K562 (cell line): ENCODE results near the gene YAF2. TPM values are rescaled to one million over a fixed set of nuclear protein-coding genes. Genes with fewer than 3 reads are reported as not detected.

Experiments
- ATAC-seq: fragments of 200-7000 bp; cut with Tn5 transposase; 3 replicates; pipeline ENCODE4 v1.9.1; 2020; ENCODE audit warnings: moderate library complexity
- BruUV-seq: library from RNA; stranded (reverse); fragments of 400-500 nt; replicated peaks from 2 replicates; lab custom pipeline; 2021; lab: Mats Ljungman, UMichigan
- CTCF ChIA-PET: fragments of 300-600 bp; formaldehyde crosslinking; extraction: SDS; loops from one replicate; lab custom pipeline; 2021; ENCODE audit warnings: low intra/inter-chr PET ratio; lab: Yijun Ruan, JAX
- POLR2A ChIA-PET: fragments of 300-600, 350-650 bp; sonication (Branson Sonifier 250); formaldehyde crosslinking; extraction: SDS; loops from one replicate; lab custom pipeline; 2021; ENCODE audit warnings: antibody characterized with exemption, inconsistent platforms; lab: Yijun Ruan, JAX
- DNase-seq, 4 experiments: peaks; one replicate each; pipeline versions ENCODE4 v3.0.0 to v3.0.0-alpha.2; 2011 to 2018; ENCODE audit warnings: low spot score in 3 of 4, mixed read lengths in 3 of 4; ENCODE audit errors: extremely low read depth in 1 of 4
- FAIRE-seq: peaks from 2 replicates; lab custom pipeline; 2011; peaks lifted over from hg19 to GRCh38; lab: Jason Lieb, UNC
- H2AFZ ChIP-seq: 2 replicates; pipeline ENCODE4 v1.6.0; 2011; ENCODE audit warnings: low read depth, low read length, control low read depth, inconsistent platforms
- H3K27ac ChIP-seq: fragments of 200-600 bp; 3 replicates; pipeline ENCODE4 v1.8.0; 2011; ENCODE audit warnings: low read depth, mild to moderate bottlenecking, control low read depth, inconsistent platforms, low read length, moderate library complexity, mixed read lengths; ENCODE audit errors: extremely low read depth
- H3K27me3 ChIP-seq, 2 experiments: fragments of 300-600 bp in 1 of 2; 2 replicates in 1 of 2; 3 replicates in 1 of 2; pipeline versions ENCODE4 v1.6.0 to v1.8.0; 2011; ENCODE audit warnings: inconsistent platforms in 2 of 2, low read length in 2 of 2, mild to moderate bottlenecking in 1 of 2, mixed read lengths in 1 of 2, moderate library complexity in 1 of 2; ENCODE audit not compliant: control insufficient read depth in 2 of 2, insufficient read depth in 2 of 2
- H3K36me3 ChIP-seq: fragments of 300-600 bp; 3 replicates; pipeline ENCODE4 v1.8.0; 2011; ENCODE audit warnings: mild to moderate bottlenecking, low read length, inconsistent platforms; ENCODE audit not compliant: control insufficient read depth, insufficient read depth
- H3K4me1 ChIP-seq, 2 experiments: fragments of 200-600 bp in 1 of 2; replicated peaks in 1 of 2; 2 replicates in 1 of 2; 3 replicates in 1 of 2; pipeline versions ENCODE4 v1.5.1 to v1.8.0; 2011; ENCODE audit warnings: inconsistent platforms in 2 of 2, low read length in 2 of 2, mild to moderate bottlenecking in 1 of 2, mixed read lengths in 1 of 2, moderate library complexity in 1 of 2; ENCODE audit not compliant: control insufficient read depth in 2 of 2, insufficient read depth in 2 of 2
- H3K4me2 ChIP-seq: 2 replicates; pipeline ENCODE4 v1.6.1; 2011; ENCODE audit warnings: low read length, control low read depth, inconsistent platforms, mixed read lengths; ENCODE audit not compliant: insufficient read depth
- H3K4me3 ChIP-seq: fragments of 200-600 bp; sonication (generic), shearing (Covaris generic); 2 replicates; pipeline ENCODE4 v1.5.1; 2016; ENCODE audit warnings: control low read depth, inconsistent platforms
- H3K79me2 ChIP-seq: fragments of 200-600 bp; 3 replicates; pipeline ENCODE4 v1.8.0; 2011; ENCODE audit warnings: low read length, inconsistent platforms; ENCODE audit not compliant: control insufficient read depth, insufficient read depth
- H3K9ac ChIP-seq, 2 experiments: 2 replicates each; pipeline versions ENCODE4 v1.6.0 to v1.6.1; 2011; ENCODE audit warnings: low read depth in 2 of 2, low read length in 2 of 2, control low read depth in 1 of 2, inconsistent platforms in 1 of 2, mild to moderate bottlenecking in 1 of 2, mixed read lengths in 1 of 2; ENCODE audit not compliant: insufficient read depth in 1 of 2
- H3K9me1 ChIP-seq: one replicate; pipeline ENCODE4 v1.6.0; 2011; ENCODE audit warnings: inconsistent platforms, mild to moderate bottlenecking, low read length, moderate library complexity; ENCODE audit not compliant: control insufficient read depth, insufficient read depth
- H3K9me3 ChIP-seq: replicated peaks from 2 replicates; pipeline ENCODE4 v1.5.1; 2011; ENCODE audit warnings: low read depth, low read length, inconsistent platforms; ENCODE audit not compliant: control insufficient read depth, insufficient read depth
- H4K20me1 ChIP-seq: replicated peaks from 2 replicates; pipeline ENCODE4 v1.6.1; 2011; ENCODE audit warnings: low read length, inconsistent platforms, mixed read lengths; ENCODE audit not compliant: control insufficient read depth, insufficient read depth
- CBFA2T2 ChIP-seq: fragments of 450-650 bp; conservative IDR thresholded peaks from 2 replicates; pipeline ENCODE4 v1.6.1; 2017; ENCODE audit warnings: mild to moderate bottlenecking
- CC2D1A ChIP-seq: fragments of 450-650 bp; IDR thresholded peaks from 2 replicates; pipeline ENCODE4 v1.6.1; 2017; ENCODE audit warnings: mild to moderate bottlenecking
- CHD2 ChIP-seq: IDR thresholded peaks from 2 replicates; pipeline ENCODE4 v1.6.1; 2011; ENCODE audit warnings: low read depth, low read length
- HEY1 ChIP-seq: fragments of 250-450 bp; sonication (Bioruptor Pico); IDR thresholded peaks from 2 replicates; pipeline ENCODE4 v1.5.0; 2020; ENCODE audit warnings: mild to moderate bottlenecking, moderate library complexity, borderline replicate concordance
- IRF1 ChIP-seq: sonication (generic); formaldehyde crosslinking; IDR thresholded peaks from 2 replicates; pipeline ENCODE4 v1.8.0; 2022; ENCODE audit warnings: missing genetic modification reagents, mild to moderate bottlenecking, borderline replicate concordance
- MTA2 ChIP-seq: fragments of 450-650 bp; IDR thresholded peaks from 2 replicates; pipeline ENCODE4 v1.6.1; 2016; ENCODE audit warnings: low read depth
- PBX2 ChIP-seq, 2 experiments: IDR thresholded peaks in 1 of 2; conservative IDR thresholded peaks in 1 of 2; 2 replicates each; pipeline ENCODE4 v1.6.1; 2016; ENCODE audit warnings: low read depth in 2 of 2, mild to moderate bottlenecking in 1 of 2, missing compliant biosample characterization in 1 of 2, missing genetic modification characterization in 1 of 2, moderate library complexity in 1 of 2
- TARDBP ChIP-seq: fragments of 450-650 bp; IDR thresholded peaks from 2 replicates; pipeline ENCODE4 v1.6.1; 2016
- YY1 ChIP-seq, 3 experiments: IDR thresholded peaks; 2 replicates each; pipeline ENCODE4 v1.6.1; 2011; ENCODE audit warnings: low read length in 2 of 3, mild to moderate bottlenecking in 2 of 3, moderate library complexity in 2 of 3, borderline replicate concordance in 1 of 3, control low read depth in 1 of 3, low read depth in 1 of 3; ENCODE audit not compliant: insufficient read depth in 3 of 3, insufficient replicate concordance in 2 of 3, control insufficient read depth in 1 of 3, insufficient read length in 1 of 3; ENCODE audit errors: extremely low read depth in 1 of 3
- ZBTB5 ChIP-seq: fragments of 450-650 bp; IDR thresholded peaks from 2 replicates; pipeline ENCODE4 v1.6.1; 2017; ENCODE audit warnings: antibody characterized with exemption
- ZNF512 ChIP-seq: IDR thresholded peaks from 2 replicates; pipeline ENCODE4 v1.6.1; 2016; ENCODE audit warnings: missing genetic modification characterization, missing compliant biosample characterization
- ZNF583 ChIP-seq: fragments of 250-450 bp; sonication (Bioruptor Pico); IDR thresholded peaks from 2 replicates; pipeline ENCODE4 v1.4.0; 2020
- WGBS: fragments of 100-300 bp; shearing (Covaris generic); methylation state at CpG from one replicate; pipeline ENCODE4 v1.1.6; 2016; ENCODE audit warnings: low coverage, mixed read lengths; ENCODE audit not compliant: insufficient coverage; ENCODE audit errors: missing lambda C conversion rate; 5-methylcytosine and 5-hydroxymethylcytosine counted together
- in situ Hi-C: fragments of 300-500 bp; cut with MboI; formaldehyde crosslinking; loops from 4 replicates; pipeline ENCODE4 v1.15.0; 2018; ENCODE audit warnings: inconsistent platforms, mixed read lengths
- intact Hi-C: fragments of 100-400 bp; cut with micrococcal nuclease; formaldehyde crosslinking; loops from 2 replicates; pipeline ENCODE4 v1.14.2; 2022
- polyA plus RNA-seq, 8 experiments: library from polyadenylated mRNA; depleted of rRNA in 4 of 8; stranded (reverse) in 5 of 8; unstranded in 3 of 8; fragments of >200 nt; fragmentation: Nextera tagmentation in 2 of 8; fragmentation: Illumina TruSeq in 1 of 8; extraction: Ambion mirVana in 2 of 8; extraction: Trizol in 1 of 8; gene quantifications; 2 replicates each; pipeline versions ENCODE4 v1.2.1 to v1.2.3, GENCODE V29; 2011 to 2014; ENCODE audit warnings: inconsistent platforms in 1 of 8, missing spikeins in 1 of 8
- total RNA-seq, 7 experiments: library from RNA; depleted of rRNA in 6 of 7; stranded (reverse); fragments of >200 nt in 6 of 7; fragmentation: Illumina TruSeq in 2 of 7; extraction: Trizol in 2 of 7; gene quantifications; 2 replicates each; pipeline versions ENCODE4 v1.2.1 to v1.2.3, GENCODE V29; 2011 to 2021; ENCODE audit warnings: low replicate concordance in 1 of 7

YAF2 gene
- total and polyA plus RNA-seq, 9 of the 15 experiments (the other 6 are each of a cell fraction or from before 2014, with no cell fraction given) = 10.6 to 26.4 (median 21.3) TPM

GRCh38 chr12:42126963-42127362 lies 111.1 kb downstream of the YAF2 start (continued):
- TF ChIP-seq ZBTB5 (no peak), TARDBP (no peak), CC2D1A (no peak), ZNF512 (no peak), IRF1 (CRISPR knock-in tag) (no peak), HEY1 (CRISPR knock-in tag) (no peak)

- Histone ChIP-seq H2AFZ (peak overlapping the region; percentile 13; the same call in 1 of the 2 replicates), H3K27me3 (no peaks in the 10 kb centered on the region), H3K4me3 (no peak overlapping the region), H3K79me2 (peaks cover 3% of the 10 kb centered on the region; the same call in 1 of the 3 replicates), H3K9me1 (no peaks in the 10 kb centered on the region), H4K20me1 (no peaks in the 10 kb centered on the region), H3K4me2 (no peak overlapping the region), H3K4me1 (peaks cover 0 to 2% of the 10 kb centered on the region in 2 experiments; a peak in 3 of 5 replicates), H3K36me3 (no peaks in the 10 kb centered on the region), H3K9me3 (no peaks in the 10 kb centered on the region), H3K9ac (no peak overlapping the region), H3K27ac (no peak overlapping the region)
- peak; percentile 67 for ATAC-seq
- DNase-seq = no peak
- intact Hi-C loops = loop anchor here (5.0 kb wide), 1 partner anchor 442 kb away; no protein-coding TSS in a partner anchor
- no TSS peak for BruUV-seq
- in situ Hi-C loops = loop anchor here (25.0 kb wide), 1 partner anchor 437 kb away; no protein-coding TSS in a partner anchor
- no peak for FAIRE-seq
- 0% methylated on average over 1 of the region's 1 CpG for WGBS
- ChIA-PET CTCF (no interaction called here), POLR2A (interaction anchor here (0.7 to 1.1 kb wide), 3 partner anchors 14 to 26 kb away, joined by 3 read pairs; no protein-coding TSS in a partner anchor)
- TF ChIP-seq CBFA2T2 = no peak
- no peak for TF ChIP-seq YY1 (IDR thresholded peaks at IDR 0.05; ENCODE audit: borderline replicate concordance in 1 of 3, control insufficient read depth in 1 of 3, extremely low read depth in 1 of 3, insufficient read depth in 3 of 3, insufficient read length in 1 of 3, insufficient replicate concordance in 2 of 3, low read depth in 1 of 3, low read length in 2 of 3)
- no peak for TF ChIP-seq ZNF583 (CRISPR knock-in tag)
- TF ChIP-seq MTA2 = no peak
- TF ChIP-seq PBX2 (CRISPR knock-in tag; IDR thresholded peaks at IDR 0.05; ENCODE audit: low read depth) = no peak
- TF ChIP-seq PBX2 (tag; conservative IDR thresholded peaks at IDR 0.05; ENCODE audit: low read depth) = peak; percentile 39; the same call in 1 of the 2 replicates
- TF ChIP-seq CHD2 = no peak
- no peak for TF ChIP-seq IRF1 (CRISPR knock-in tag)
Observed at GRCh38 chr12:42125388-42125767, 112.7 kb downstream of the YAF2 start.
